H1 (cell line): Measurements from ENCODE around the gene NEUROD6. TPM values are rescaled to one million over a fixed set of nuclear protein-coding genes. Genes with fewer than 3 reads are reported as not detected.

ENCODE experiments used
- CHD1 ChIP-seq: IDR thresholded peaks from 2 replicates; pipeline ENCODE4 v1.6.1; 2012; ENCODE audit warnings: low read depth, low read length, improper control_type of control experiment
- RNF2 ChIP-seq: fragments of 200-900, 300-1000 bp; sonication (generic); IDR thresholded peaks from 2 replicates; pipeline ENCODE4 v1.7.1; 2016; ENCODE audit warnings: borderline replicate concordance, low read depth, mild to moderate bottlenecking, antibody characterized with exemption, low read length; ENCODE audit not compliant: poor library complexity, severe bottlenecking; ENCODE audit errors: missing control alignments
- polyA plus RNA-seq, 7 experiments: library from polyadenylated mRNA; depleted of rRNA in 3 of 7; stranded (reverse) in 5 of 7; unstranded in 2 of 7; fragments of >200 nt in 5 of 7; fragments of 200-250 nt in 2 of 7; gene quantifications; 1 replicate in 5 of 7; 2 replicates in 1 of 7; 4 replicates in 1 of 7; pipeline versions ENCODE4 v1.2.1 to v1.2.3, GENCODE V29; 2011 to 2013; ENCODE audit warnings: missing spikeins in 2 of 7, mixed read lengths in 2 of 7
- total RNA-seq: library from RNA; stranded (reverse); fragmentation: NEBNext Ultra II Directional; extraction: Animal tissue kit (Norgen Biotek cat#: 25700); gene quantifications from 2 replicates; pipeline ENCODE4 v1.2.1, GENCODE V29; 2021

The NEUROD6 gene
- total and polyA plus RNA-seq, 2 of the 8 experiments (the other 6 are each of a cell fraction or from before 2014, with no cell fraction given): not detected

DNA sequence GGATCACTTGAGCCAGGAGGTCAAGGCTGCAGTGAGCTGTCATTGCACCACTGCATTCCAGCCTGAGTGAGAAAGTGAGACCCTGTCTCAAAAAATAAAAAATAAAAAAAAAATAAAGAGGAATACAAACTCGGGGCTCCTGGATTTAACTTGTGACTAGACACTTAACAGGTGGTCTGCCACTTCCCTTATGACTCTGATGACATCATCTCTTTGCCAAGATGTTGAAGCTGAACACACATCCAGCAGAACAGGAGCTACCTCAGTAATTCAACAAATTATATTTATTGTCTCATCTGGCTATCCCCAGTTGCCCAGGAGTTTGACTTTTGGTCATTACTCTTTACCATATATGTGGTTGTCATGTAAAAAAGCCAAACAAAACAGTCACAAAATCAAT, 35.3 kb downstream of the NEUROD6 start (continued):
- no peak for TF ChIP-seq CHD1
- TF ChIP-seq RNF2: no peak
